Suprapubic skin (tissue), 4 donors: Measurements from ENCODE around the gene HACL1.

ENCODE experiments used
- CTCF ChIP-seq, 2 donors: fragments of 200-600 bp in 1 of 2; fragments of 450-650 bp in 1 of 2; sonication (generic) in 1 of 2; IDR thresholded peaks; one replicate each; pipeline ENCODE4 v1.5.1; 2016 to 2019; ENCODE audit warnings: antibody characterized with exemption in 2 of 2, mild to moderate bottlenecking in 1 of 2, moderate library complexity in 1 of 2
- EP300 ChIP-seq: sonication (generic); formaldehyde crosslinking; IDR thresholded peaks from one replicate; pipeline ENCODE4 v1.6.1; 2017; ENCODE audit warnings: antibody characterized with exemption
- POLR2A ChIP-seq, 2 donors: fragments of 450-650 bp; IDR thresholded peaks; one replicate each; pipeline ENCODE4 v1.6.1; 2017; ENCODE audit warnings: antibody characterized with exemption in 2 of 2, mild to moderate bottlenecking in 2 of 2, moderate library complexity in 2 of 2
- POLR2AphosphoS5 ChIP-seq, 3 donors: sonication (generic); formaldehyde crosslinking; IDR thresholded peaks; one replicate each; pipeline ENCODE4 v1.6.1; 2017; ENCODE audit warnings: antibody characterized with exemption in 3 of 3

GRCh38 chr3:15638891-15639262, 37.5 kb upstream of the HACL1 start:
- TF ChIP-seq POLR2A (IDR thresholded peaks at IDR 0.05) (no peak), EP300 (no peak), CTCF (IDR thresholded peaks at IDR 0.05) (no peak), POLR2AphosphoS5 (IDR thresholded peaks at IDR 0.05) (no peak)
